Measurements from ENCODE around the gene NDST1. TPM values are rescaled to one million over a fixed set of nuclear protein-coding genes. Genes with fewer than 3 reads are reported as not detected.
A peak's percentile ranks its signal among the peaks of the same experiment; 100 is the strongest.

NDST1 gene
- total RNA-seq, 2 donors from 2014 or later, result 37.6 to 56.0 TPM

- 63 to 64% methylated on average over 12 of the region's 12 CpGs for WGBS, 2 donors
- intact Hi-C loops (cut with DNase I), result no loop called here
- Histone ChIP-seq H3K27ac (peak overlapping the region in 3 of 4 donors; percentile 25 to 57 (median 34)), H3K9me3 (no peaks in the 10 kb centered on the region), H3K27me3 (no peaks in the 10 kb centered on the region), H3K36me3 (replicated peaks in 1 of 2; ENCODE audit: insufficient read depth in 1 of 2, low read depth in 2 of 2) (no peaks in the 10 kb centered on the region), H3K4me1 (peaks cover 27% of the 10 kb centered on the region), H3K4me3 (no peak overlapping the region)
- peak; percentile 15 for ATAC-seq
- TF ChIP-seq CTCF (IDR thresholded peaks at IDR 0.05) (no peak), POLR2A (IDR thresholded peaks at IDR 0.05) (no peak)
- DNase-seq, result no peak
Observed at GRCh38 chr5:150595466-150596031, 87.6 kb downstream of the NDST1 start.

- 76 to 94% methylated on average over 9 of the region's 9 CpGs for WGBS, 2 donors
- ATAC-seq (no peak), DNase-seq (no peak)
- H3K27ac ChIP-seq, result peak overlapping the region in 3 of 4 donors; percentile 25 to 57 (median 34)
- H3K4me1 ChIP-seq, result peaks cover 25% of the 10 kb centered on the region
- H3K36me3 ChIP-seq (replicated peaks in 1 of 2; ENCODE audit: insufficient read depth in 1 of 2, low read depth in 2 of 2), result no peaks in the 10 kb centered on the region
- no peak for TF ChIP-seq POLR2A (IDR thresholded peaks at IDR 0.05)
- no peak for TF ChIP-seq CTCF (IDR thresholded peaks at IDR 0.05)
- H3K9me3 ChIP-seq, result no peaks in the 10 kb centered on the region
- intact Hi-C loops (cut with DNase I), result no loop called here
- no peak overlapping the region for H3K4me3 ChIP-seq
- H3K27me3 ChIP-seq, result no peaks in the 10 kb centered on the region
Observed at GRCh38 chr5:150596313-150596712, 88.4 kb downstream of the NDST1 start.

- H3K4me3 ChIP-seq, result no peak overlapping the region
- DNase-seq, result no peak
- no peaks in the 10 kb centered on the region for H3K9me3 ChIP-seq
- H3K36me3 ChIP-seq (replicated peaks in 1 of 2; ENCODE audit: insufficient read depth in 1 of 2, low read depth in 2 of 2), result no peaks in the 10 kb centered on the region
- H3K27me3 ChIP-seq, result no peaks in the 10 kb centered on the region
- no peak for ATAC-seq
- 81 to 91% methylated on average over 3 of the region's 3 CpGs for WGBS, 2 donors
- intact Hi-C loops (cut with DNase I), result no loop called here
- TF ChIP-seq POLR2A (IDR thresholded peaks at IDR 0.05) (no peak), CTCF (IDR thresholded peaks at IDR 0.05) (no peak)
- H3K4me1 ChIP-seq, result peaks cover 20% of the 10 kb centered on the region
- H3K27ac ChIP-seq, result no peak overlapping the region
Observed at GRCh38 chr5:150596826-150597225, 88.9 kb downstream of the NDST1 start.

GRCh38 chr5:150598006-150598405 lies 90.1 kb downstream of the NDST1 start:
- 65 to 80% methylated on average over 2 to 10 of the region's 10 CpGs for WGBS, 2 donors
- H3K4me1 ChIP-seq, result peaks cover 18% of the 10 kb centered on the region
- DNase-seq (no peak), ATAC-seq (no peak)
- H3K27ac ChIP-seq, result peak overlapping the region in 1 of 4 donors; percentile 27
- no peak overlapping the region for H3K4me3 ChIP-seq
- TF ChIP-seq POLR2A (IDR thresholded peaks at IDR 0.05), result no peak
- no peak for TF ChIP-seq CTCF (IDR thresholded peaks at IDR 0.05)
- H3K27me3 ChIP-seq, result no peaks in the 10 kb centered on the region
- no peaks in the 10 kb centered on the region for H3K36me3 ChIP-seq (replicated peaks in 1 of 2; ENCODE audit: insufficient read depth in 1 of 2, low read depth in 2 of 2)
- no peaks in the 10 kb centered on the region for H3K9me3 ChIP-seq
- intact Hi-C loops (cut with DNase I), result no loop called here

- WGBS, 2 donors, result 88 to 92% methylated on average over 11 to 12 of the region's 12 CpGs
- no peaks in the 10 kb centered on the region for H3K27me3 ChIP-seq
- intact Hi-C loops (cut with DNase I), result no loop called here
- H3K27ac ChIP-seq, result peak overlapping the region in 2 of 4 donors; percentile 27 to 54
- H3K4me1 ChIP-seq, result peaks cover 18% of the 10 kb centered on the region
- H3K36me3 ChIP-seq (replicated peaks in 1 of 2; ENCODE audit: insufficient read depth in 1 of 2, low read depth in 2 of 2), result no peaks in the 10 kb centered on the region
- TF ChIP-seq CTCF (IDR thresholded peaks at IDR 0.05) (no peak), POLR2A (IDR thresholded peaks at IDR 0.05) (no peak)
- ATAC-seq, result no peak
- no peak for DNase-seq
- H3K4me3 ChIP-seq, result no peak overlapping the region
- no peaks in the 10 kb centered on the region for H3K9me3 ChIP-seq
Observed at GRCh38 chr5:150598821-150599273, 90.9 kb downstream of the NDST1 start.
